Measurements from ENCODE around the gene OPCML. TPM values are rescaled to one million over a fixed set of nuclear protein-coding genes. Genes with fewer than 3 reads are reported as not detected.

Gene OPCML
- total RNA-seq, 4 donors from 2014 or later = 0.33 TPM; not detected in 3

- no peak for DNase-seq
- WGBS, 2 donors = 94% methylated on average over 5 of the region's 5 CpGs
- Histone ChIP-seq H3K36me3 (no peaks in the 10 kb centered on the region), H3K4me3 (replicated peaks in 1 of 3) (no peak overlapping the region), H3K27ac (no peak overlapping the region), H3K4me1 (no peaks in the 10 kb centered on the region), H3K9me3 (no peaks in the 10 kb centered on the region), H3K27me3 (no peaks in the 10 kb centered on the region)
- intact Hi-C loops (cut with DNase I) = no loop called here
- TF ChIP-seq POLR2A (IDR thresholded peaks at IDR 0.05) (no peak), CTCF (IDR thresholded peaks at IDR 0.05) (no peak)
Measured at GRCh38 chr11:132670921-132671675, 861.2 kb downstream of the OPCML start.

- Histone ChIP-seq H3K4me3 (replicated peaks in 1 of 3) (no peak overlapping the region), H3K27me3 (no peaks in the 10 kb centered on the region), H3K9me3 (no peaks in the 10 kb centered on the region), H3K27ac (no peak overlapping the region), H3K4me1 (no peaks in the 10 kb centered on the region), H3K36me3 (no peaks in the 10 kb centered on the region)
- 88 to 92% methylated on average over 5 of the region's 5 CpGs for WGBS, 2 donors
- intact Hi-C loops (cut with DNase I) = no loop called here
- TF ChIP-seq POLR2A (IDR thresholded peaks at IDR 0.05) (no peak), CTCF (IDR thresholded peaks at IDR 0.05) (no peak)
- DNase-seq = no peak
Measured at GRCh38 chr11:132669949-132670348, 862.4 kb downstream of the OPCML start.

GRCh38 chr11:132665205-132665604, 867.1 kb downstream of the OPCML start:
- TF ChIP-seq POLR2A (IDR thresholded peaks at IDR 0.05) (no peak), CTCF (IDR thresholded peaks at IDR 0.05) (no peak)
- no peak overlapping the region for H3K4me3 ChIP-seq (replicated peaks in 1 of 3)
- no peaks in the 10 kb centered on the region for H3K27me3 ChIP-seq
- no peaks in the 10 kb centered on the region for H3K36me3 ChIP-seq
- intact Hi-C loops (cut with DNase I) = no loop called here
- no peaks in the 10 kb centered on the region for H3K4me1 ChIP-seq
- no peak for DNase-seq
- H3K27ac ChIP-seq = no peak overlapping the region
- WGBS, 2 donors = 85 to 90% methylated on average over 4 of the region's 4 CpGs
- no peaks in the 10 kb centered on the region for H3K9me3 ChIP-seq

- WGBS, 2 donors = 94 to 95% methylated on average over 2 of the region's 2 CpGs
- intact Hi-C loops (cut with DNase I) = no loop called here
- Histone ChIP-seq H3K4me3 (replicated peaks in 1 of 3) (no peak overlapping the region), H3K27me3 (no peaks in the 10 kb centered on the region), H3K27ac (no peak overlapping the region), H3K4me1 (no peaks in the 10 kb centered on the region), H3K36me3 (no peaks in the 10 kb centered on the region), H3K9me3 (no peaks in the 10 kb centered on the region)
- TF ChIP-seq CTCF (IDR thresholded peaks at IDR 0.05) (no peak), POLR2A (IDR thresholded peaks at IDR 0.05) (no peak)
- DNase-seq = no peak
Measured at GRCh38 chr11:132658696-132659095, 873.6 kb downstream of the OPCML start.

- TF ChIP-seq POLR2A (IDR thresholded peaks at IDR 0.05) (no peak), CTCF (IDR thresholded peaks at IDR 0.05) (no peak)
- 77 to 83% methylated on average over 4 of the region's 4 CpGs for WGBS, 2 donors
- intact Hi-C loops (cut with DNase I) = no loop called here
Measured at GRCh38 chr11:132658004-132658403, 874.3 kb downstream of the OPCML start.

More at GRCh38 chr11:132658004-132658403, 874.3 kb downstream of the OPCML start:
- DNase-seq = peak in 1 of 2 donors; percentile 5
- H3K27ac ChIP-seq = no peak overlapping the region
- no peak overlapping the region for H3K4me3 ChIP-seq (replicated peaks in 1 of 3)
- H3K27me3 ChIP-seq = no peaks in the 10 kb centered on the region
- H3K36me3 ChIP-seq = no peaks in the 10 kb centered on the region
- H3K4me1 ChIP-seq = no peaks in the 10 kb centered on the region
- H3K9me3 ChIP-seq = no peaks in the 10 kb centered on the region
